WTC11 (cell line): ENCODE measurements around the gene ITPR2.

Experiments
- IRF2 ChIP-seq: sonication (generic); formaldehyde crosslinking; IDR thresholded peaks from 2 replicates; pipeline ENCODE4 v1.8.0; 2022; ENCODE audit warnings: low read depth, missing genetic modification reagents, borderline replicate concordance
- JUN ChIP-seq: sonication (generic); formaldehyde crosslinking; IDR thresholded peaks from 2 replicates; pipeline ENCODE4 v1.8.0; 2023; ENCODE audit warnings: mild to moderate bottlenecking, missing genetic modification reagents
- NFE2L1 ChIP-seq: sonication (generic); formaldehyde crosslinking; IDR thresholded peaks from 2 replicates; pipeline ENCODE4 v1.8.1; 2023; ENCODE audit warnings: missing genetic modification reagents
- SMAD3 ChIP-seq: sonication (generic); formaldehyde crosslinking; IDR thresholded peaks from 2 replicates; pipeline ENCODE4 v1.8.0; 2022; ENCODE audit warnings: missing genetic modification reagents, mild to moderate bottlenecking, borderline replicate concordance
- TCF7 ChIP-seq: sonication (generic); formaldehyde crosslinking; IDR thresholded peaks from 2 replicates; pipeline ENCODE4 v1.8.0; 2022; ENCODE audit warnings: mild to moderate bottlenecking, low read depth, missing genetic modification reagents, moderate library complexity
- ZNF232 ChIP-seq: sonication (generic); formaldehyde crosslinking; IDR thresholded peaks from 2 replicates; pipeline ENCODE4 v1.8.0; 2022; ENCODE audit warnings: mild to moderate bottlenecking, missing genetic modification reagents
- ZNF317 ChIP-seq: sonication (generic); formaldehyde crosslinking; IDR thresholded peaks from 2 replicates; pipeline ENCODE4 v1.8.1; 2023; ENCODE audit warnings: low read depth, mild to moderate bottlenecking, moderate library complexity, missing genetic modification reagents, borderline replicate concordance
- TF ChIP-seq, protein P1 (sequence below): fragments of 200-600 bp; IDR thresholded peaks from 2 replicates; pipeline ENCODE4 v1.8.0; 2022; ENCODE audit warnings: antibody characterized with exemption
- TF ChIP-seq, protein P2 (sequence below): sonication (generic); formaldehyde crosslinking; IDR thresholded peaks from 2 replicates; pipeline ENCODE4 v1.8.0; 2022; ENCODE audit warnings: missing genetic modification reagents
- TF ChIP-seq, protein P3 (sequence below): sonication (generic); formaldehyde crosslinking; IDR thresholded peaks from 2 replicates; pipeline ENCODE4 v1.8.0; 2023; ENCODE audit warnings: mild to moderate bottlenecking, missing genetic modification reagents
- TF ChIP-seq, protein P4 (sequence below): sonication (generic); formaldehyde crosslinking; IDR thresholded peaks from 2 replicates; pipeline ENCODE4 v1.8.1; 2023; ENCODE audit warnings: mild to moderate bottlenecking, moderate library complexity, missing genetic modification reagents
- TF ChIP-seq, protein P5 (sequence below): sonication (generic); formaldehyde crosslinking; IDR thresholded peaks from 2 replicates; pipeline ENCODE4 v1.8.0; 2022; ENCODE audit warnings: mild to moderate bottlenecking, missing genetic modification reagents
- TF ChIP-seq, protein P6 (sequence below): sonication (generic); formaldehyde crosslinking; conservative IDR thresholded peaks from 2 replicates; pipeline ENCODE4 v1.8.1; 2022; ENCODE audit warnings: mild to moderate bottlenecking, missing genetic modification reagents
- TF ChIP-seq, protein P7 (sequence below): sonication (generic); formaldehyde crosslinking; conservative IDR thresholded peaks from 2 replicates; pipeline ENCODE4 v1.8.1; 2023; ENCODE audit warnings: mild to moderate bottlenecking, low read depth, missing genetic modification reagents, moderate library complexity

DNA sequence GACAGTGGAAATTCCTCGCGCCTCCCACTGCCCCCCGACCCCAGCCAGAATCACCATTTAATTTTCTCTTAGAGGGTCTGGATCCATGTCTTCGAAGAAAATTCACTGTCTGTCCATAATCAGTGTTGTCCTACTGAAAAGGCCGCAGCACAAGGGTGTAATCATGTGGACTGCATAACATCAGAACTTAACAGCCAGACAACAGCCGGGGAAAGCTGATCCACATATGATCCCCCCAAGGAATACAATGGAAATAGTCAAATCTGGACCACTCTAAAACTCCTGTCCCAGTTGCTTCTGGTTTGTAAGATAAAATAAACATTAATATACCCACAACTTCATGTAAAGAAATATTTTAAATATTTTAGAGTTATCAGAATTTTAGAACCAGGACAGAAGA, 460.1 kb downstream of the ITPR2 start:
- TF ChIP-seq, protein P1, sequence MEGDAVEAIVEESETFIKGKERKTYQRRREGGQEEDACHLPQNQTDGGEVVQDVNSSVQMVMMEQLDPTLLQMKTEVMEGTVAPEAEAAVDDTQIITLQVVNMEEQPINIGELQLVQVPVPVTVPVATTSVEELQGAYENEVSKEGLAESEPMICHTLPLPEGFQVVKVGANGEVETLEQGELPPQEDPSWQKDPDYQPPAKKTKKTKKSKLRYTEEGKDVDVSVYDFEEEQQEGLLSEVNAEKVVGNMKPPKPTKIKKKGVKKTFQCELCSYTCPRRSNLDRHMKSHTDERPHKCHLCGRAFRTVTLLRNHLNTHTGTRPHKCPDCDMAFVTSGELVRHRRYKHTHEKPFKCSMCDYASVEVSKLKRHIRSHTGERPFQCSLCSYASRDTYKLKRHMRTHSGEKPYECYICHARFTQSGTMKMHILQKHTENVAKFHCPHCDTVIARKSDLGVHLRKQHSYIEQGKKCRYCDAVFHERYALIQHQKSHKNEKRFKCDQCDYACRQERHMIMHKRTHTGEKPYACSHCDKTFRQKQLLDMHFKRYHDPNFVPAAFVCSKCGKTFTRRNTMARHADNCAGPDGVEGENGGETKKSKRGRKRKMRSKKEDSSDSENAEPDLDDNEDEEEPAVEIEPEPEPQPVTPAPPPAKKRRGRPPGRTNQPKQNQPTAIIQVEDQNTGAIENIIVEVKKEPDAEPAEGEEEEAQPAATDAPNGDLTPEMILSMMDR, result no peak
- TF ChIP-seq, protein P2, sequence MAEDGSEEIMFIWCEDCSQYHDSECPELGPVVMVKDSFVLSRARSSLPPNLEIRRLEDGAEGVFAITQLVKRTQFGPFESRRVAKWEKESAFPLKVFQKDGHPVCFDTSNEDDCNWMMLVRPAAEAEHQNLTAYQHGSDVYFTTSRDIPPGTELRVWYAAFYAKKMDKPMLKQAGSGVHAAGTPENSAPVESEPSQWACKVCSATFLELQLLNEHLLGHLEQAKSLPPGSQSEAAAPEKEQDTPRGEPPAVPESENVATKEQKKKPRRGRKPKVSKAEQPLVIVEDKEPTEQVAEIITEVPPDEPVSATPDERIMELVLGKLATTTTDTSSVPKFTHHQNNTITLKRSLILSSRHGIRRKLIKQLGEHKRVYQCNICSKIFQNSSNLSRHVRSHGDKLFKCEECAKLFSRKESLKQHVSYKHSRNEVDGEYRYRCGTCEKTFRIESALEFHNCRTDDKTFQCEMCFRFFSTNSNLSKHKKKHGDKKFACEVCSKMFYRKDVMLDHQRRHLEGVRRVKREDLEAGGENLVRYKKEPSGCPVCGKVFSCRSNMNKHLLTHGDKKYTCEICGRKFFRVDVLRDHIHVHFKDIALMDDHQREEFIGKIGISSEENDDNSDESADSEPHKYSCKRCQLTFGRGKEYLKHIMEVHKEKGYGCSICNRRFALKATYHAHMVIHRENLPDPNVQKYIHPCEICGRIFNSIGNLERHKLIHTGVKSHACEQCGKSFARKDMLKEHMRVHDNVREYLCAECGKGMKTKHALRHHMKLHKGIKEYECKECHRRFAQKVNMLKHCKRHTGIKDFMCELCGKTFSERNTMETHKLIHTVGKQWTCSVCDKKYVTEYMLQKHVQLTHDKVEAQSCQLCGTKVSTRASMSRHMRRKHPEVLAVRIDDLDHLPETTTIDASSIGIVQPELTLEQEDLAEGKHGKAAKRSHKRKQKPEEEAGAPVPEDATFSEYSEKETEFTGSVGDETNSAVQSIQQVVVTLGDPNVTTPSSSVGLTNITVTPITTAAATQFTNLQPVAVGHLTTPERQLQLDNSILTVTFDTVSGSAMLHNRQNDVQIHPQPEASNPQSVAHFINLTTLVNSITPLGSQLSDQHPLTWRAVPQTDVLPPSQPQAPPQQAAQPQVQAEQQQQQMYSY (CRISPR knock-in tag), result no peak
- TF ChIP-seq, protein P3, sequence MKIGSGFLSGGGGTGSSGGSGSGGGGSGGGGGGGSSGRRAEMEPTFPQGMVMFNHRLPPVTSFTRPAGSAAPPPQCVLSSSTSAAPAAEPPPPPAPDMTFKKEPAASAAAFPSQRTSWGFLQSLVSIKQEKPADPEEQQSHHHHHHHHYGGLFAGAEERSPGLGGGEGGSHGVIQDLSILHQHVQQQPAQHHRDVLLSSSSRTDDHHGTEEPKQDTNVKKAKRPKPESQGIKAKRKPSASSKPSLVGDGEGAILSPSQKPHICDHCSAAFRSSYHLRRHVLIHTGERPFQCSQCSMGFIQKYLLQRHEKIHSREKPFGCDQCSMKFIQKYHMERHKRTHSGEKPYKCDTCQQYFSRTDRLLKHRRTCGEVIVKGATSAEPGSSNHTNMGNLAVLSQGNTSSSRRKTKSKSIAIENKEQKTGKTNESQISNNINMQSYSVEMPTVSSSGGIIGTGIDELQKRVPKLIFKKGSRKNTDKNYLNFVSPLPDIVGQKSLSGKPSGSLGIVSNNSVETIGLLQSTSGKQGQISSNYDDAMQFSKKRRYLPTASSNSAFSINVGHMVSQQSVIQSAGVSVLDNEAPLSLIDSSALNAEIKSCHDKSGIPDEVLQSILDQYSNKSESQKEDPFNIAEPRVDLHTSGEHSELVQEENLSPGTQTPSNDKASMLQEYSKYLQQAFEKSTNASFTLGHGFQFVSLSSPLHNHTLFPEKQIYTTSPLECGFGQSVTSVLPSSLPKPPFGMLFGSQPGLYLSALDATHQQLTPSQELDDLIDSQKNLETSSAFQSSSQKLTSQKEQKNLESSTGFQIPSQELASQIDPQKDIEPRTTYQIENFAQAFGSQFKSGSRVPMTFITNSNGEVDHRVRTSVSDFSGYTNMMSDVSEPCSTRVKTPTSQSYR (CRISPR knock-in tag), result no peak
- TF ChIP-seq, protein P4, sequence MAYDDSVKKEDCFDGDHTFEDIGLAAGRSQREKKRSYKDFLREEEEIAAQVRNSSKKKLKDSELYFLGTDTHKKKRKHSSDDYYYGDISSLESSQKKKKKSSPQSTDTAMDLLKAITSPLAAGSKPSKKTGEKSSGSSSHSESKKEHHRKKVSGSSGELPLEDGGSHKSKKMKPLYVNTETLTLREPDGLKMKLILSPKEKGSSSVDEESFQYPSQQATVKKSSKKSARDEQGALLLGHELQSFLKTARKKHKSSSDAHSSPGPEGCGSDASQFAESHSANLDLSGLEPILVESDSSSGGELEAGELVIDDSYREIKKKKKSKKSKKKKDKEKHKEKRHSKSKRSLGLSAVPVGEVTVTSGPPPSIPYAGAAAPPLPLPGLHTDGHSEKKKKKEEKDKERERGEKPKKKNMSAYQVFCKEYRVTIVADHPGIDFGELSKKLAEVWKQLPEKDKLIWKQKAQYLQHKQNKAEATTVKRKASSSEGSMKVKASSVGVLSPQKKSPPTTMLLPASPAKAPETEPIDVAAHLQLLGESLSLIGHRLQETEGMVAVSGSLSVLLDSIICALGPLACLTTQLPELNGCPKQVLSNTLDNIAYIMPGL, result no peak
- TF ChIP-seq, protein P5, sequence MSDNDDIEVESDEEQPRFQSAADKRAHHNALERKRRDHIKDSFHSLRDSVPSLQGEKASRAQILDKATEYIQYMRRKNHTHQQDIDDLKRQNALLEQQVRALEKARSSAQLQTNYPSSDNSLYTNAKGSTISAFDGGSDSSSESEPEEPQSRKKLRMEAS, result no peak
- TF ChIP-seq TCF7 (CRISPR knock-in tag) (no peak), JUN (CRISPR knock-in tag) (no peak), ZNF317 (CRISPR knock-in tag) (no peak), IRF2 (CRISPR knock-in tag) (no peak), ZNF232 (no peak), SMAD3 (CRISPR knock-in tag) (no peak), NFE2L1 (no peak)
- TF ChIP-seq, protein P6, sequence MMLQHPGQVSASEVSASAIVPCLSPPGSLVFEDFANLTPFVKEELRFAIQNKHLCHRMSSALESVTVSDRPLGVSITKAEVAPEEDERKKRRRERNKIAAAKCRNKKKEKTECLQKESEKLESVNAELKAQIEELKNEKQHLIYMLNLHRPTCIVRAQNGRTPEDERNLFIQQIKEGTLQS, result no peak
- TF ChIP-seq, protein P7, sequence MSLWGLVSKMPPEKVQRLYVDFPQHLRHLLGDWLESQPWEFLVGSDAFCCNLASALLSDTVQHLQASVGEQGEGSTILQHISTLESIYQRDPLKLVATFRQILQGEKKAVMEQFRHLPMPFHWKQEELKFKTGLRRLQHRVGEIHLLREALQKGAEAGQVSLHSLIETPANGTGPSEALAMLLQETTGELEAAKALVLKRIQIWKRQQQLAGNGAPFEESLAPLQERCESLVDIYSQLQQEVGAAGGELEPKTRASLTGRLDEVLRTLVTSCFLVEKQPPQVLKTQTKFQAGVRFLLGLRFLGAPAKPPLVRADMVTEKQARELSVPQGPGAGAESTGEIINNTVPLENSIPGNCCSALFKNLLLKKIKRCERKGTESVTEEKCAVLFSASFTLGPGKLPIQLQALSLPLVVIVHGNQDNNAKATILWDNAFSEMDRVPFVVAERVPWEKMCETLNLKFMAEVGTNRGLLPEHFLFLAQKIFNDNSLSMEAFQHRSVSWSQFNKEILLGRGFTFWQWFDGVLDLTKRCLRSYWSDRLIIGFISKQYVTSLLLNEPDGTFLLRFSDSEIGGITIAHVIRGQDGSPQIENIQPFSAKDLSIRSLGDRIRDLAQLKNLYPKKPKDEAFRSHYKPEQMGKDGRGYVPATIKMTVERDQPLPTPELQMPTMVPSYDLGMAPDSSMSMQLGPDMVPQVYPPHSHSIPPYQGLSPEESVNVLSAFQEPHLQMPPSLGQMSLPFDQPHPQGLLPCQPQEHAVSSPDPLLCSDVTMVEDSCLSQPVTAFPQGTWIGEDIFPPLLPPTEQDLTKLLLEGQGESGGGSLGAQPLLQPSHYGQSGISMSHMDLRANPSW (CRISPR knock-in tag), result no peak
